Glutamatergic neuron (in vitro differentiated cells): ENCODE results near the gene ZSCAN4. TPM values are rescaled to one million over a fixed set of nuclear protein-coding genes. Genes with fewer than 3 reads are reported as not detected.

Experiments
- DNase-seq: peaks from one replicate; pipeline ENCODE4 v3.0.0; 2022
- H3K27ac Mint-ChIP-seq: one replicate; pipeline ENCODE4 v1.8.0; 2020; ENCODE audit warnings: mild to moderate bottlenecking, mixed read lengths, inconsistent platforms; ENCODE audit not compliant: unreplicated experiment
- H3K27me3 Mint-ChIP-seq: one replicate; pipeline ENCODE4 v1.8.0; 2020; ENCODE audit warnings: mild to moderate bottlenecking, moderate library complexity, mixed read lengths, inconsistent platforms; ENCODE audit not compliant: unreplicated experiment
- H3K36me3 Mint-ChIP-seq: one replicate; pipeline ENCODE4 v1.8.0; 2020; ENCODE audit warnings: mild to moderate bottlenecking, mixed read lengths, inconsistent platforms; ENCODE audit not compliant: unreplicated experiment
- H3K4me1 Mint-ChIP-seq: one replicate; pipeline ENCODE4 v1.8.0; 2020; ENCODE audit warnings: mild to moderate bottlenecking, low read depth, mixed read lengths, inconsistent platforms; ENCODE audit not compliant: unreplicated experiment
- H3K4me3 Mint-ChIP-seq: one replicate; pipeline ENCODE4 v1.8.0; 2020; ENCODE audit warnings: mild to moderate bottlenecking, mixed read lengths, inconsistent platforms; ENCODE audit not compliant: unreplicated experiment
- H3K9me3 Mint-ChIP-seq: one replicate; pipeline ENCODE4 v1.8.0; 2020; ENCODE audit warnings: mild to moderate bottlenecking, moderate library complexity, mixed read lengths, inconsistent platforms; ENCODE audit not compliant: unreplicated experiment
- CTCF ChIP-seq: fragments of 200-600 bp; sonication (generic); IDR thresholded peaks from one replicate; pipeline ENCODE4 v1.5.0; 2021; ENCODE audit not compliant: partially characterized antibody, unreplicated experiment
- total RNA-seq: library from RNA; stranded (reverse); fragmentation: NEBNext Ultra II Directional; extraction: Animal tissue kit (Norgen Biotek cat#: 25700); gene quantifications from one replicate; pipeline ENCODE4 v1.2.1, GENCODE V29; 2021; ENCODE audit not compliant: unreplicated experiment

Gene ZSCAN4
- total RNA-seq, 1 donor from 2014 or later, result 0.69 TPM

GRCh38 chr19:57664269-57665127 lies 4.2 kb upstream of the ZSCAN4 start:
- no peak for TF ChIP-seq CTCF

DNA sequence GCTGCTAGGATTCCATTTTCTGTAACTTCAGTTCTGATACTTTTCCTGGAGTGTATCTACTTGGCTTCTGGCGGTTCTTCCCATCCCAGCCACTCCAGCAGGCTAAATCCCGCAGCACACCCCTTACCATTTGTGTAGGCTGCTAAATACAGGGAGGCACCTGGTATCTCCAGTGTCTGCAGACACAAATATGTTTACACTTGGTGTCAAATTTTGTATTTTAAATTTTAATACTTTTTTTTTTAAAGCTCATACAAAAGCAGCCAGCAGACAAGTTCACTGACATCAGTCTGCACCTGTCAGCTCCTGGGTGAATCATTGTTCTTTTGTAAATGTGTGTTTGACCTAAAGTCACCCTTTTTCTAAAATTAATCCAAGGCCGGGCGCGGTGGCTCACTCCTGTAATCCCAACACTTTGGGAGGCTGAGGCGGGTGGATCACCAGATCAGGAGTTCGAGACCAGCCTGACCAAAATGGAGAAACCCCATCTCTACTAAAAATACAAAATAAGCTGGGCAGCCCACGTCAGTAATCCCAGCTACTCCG lies 3.4 kb upstream of the ZSCAN4 start:
- Mint-ChIP-seq H3K9me3 (no peaks in the 10 kb centered on the region), H3K4me1 (no peaks in the 10 kb centered on the region), H3K36me3 (no peaks in the 10 kb centered on the region), H3K4me3 (peak overlapping the region; percentile 80), H3K27ac (no peak overlapping the region), H3K27me3 (peaks cover 2% of the 10 kb centered on the region)
- no peak for TF ChIP-seq CTCF
- no peak for DNase-seq

More at GRCh38 chr19:57664269-57665127, 4.2 kb upstream of the ZSCAN4 start:
- Mint-ChIP-seq H3K4me3 (peak overlapping the region; percentile 84), H3K27me3 (peaks cover 4% of the 10 kb centered on the region), H3K9me3 (no peaks in the 10 kb centered on the region), H3K4me1 (no peaks in the 10 kb centered on the region), H3K27ac (peak overlapping the region; percentile 70), H3K36me3 (no peaks in the 10 kb centered on the region)
- peak; percentile 80 for DNase-seq

- H3K27me3 Mint-ChIP-seq, result peaks cover 2% of the 10 kb centered on the region
- no peaks in the 10 kb centered on the region for H3K4me1 Mint-ChIP-seq
- DNase-seq, result no peak
- no peaks in the 10 kb centered on the region for H3K9me3 Mint-ChIP-seq
- no peak for TF ChIP-seq CTCF
- no peaks in the 10 kb centered on the region for H3K36me3 Mint-ChIP-seq
- H3K4me3 Mint-ChIP-seq, result no peak overlapping the region
- no peak overlapping the region for H3K27ac Mint-ChIP-seq
Measured at GRCh38 chr19:57667228-57667627, 1.5 kb upstream of the ZSCAN4 start.

GRCh38 chr19:57671124-57671895 lies 2.6 kb downstream of the ZSCAN4 start:
- no peak overlapping the region for H3K27ac Mint-ChIP-seq
- H3K9me3 Mint-ChIP-seq, result no peaks in the 10 kb centered on the region
- no peaks in the 10 kb centered on the region for H3K36me3 Mint-ChIP-seq
- no peak for DNase-seq
- no peaks in the 10 kb centered on the region for H3K27me3 Mint-ChIP-seq
- no peak overlapping the region for H3K4me3 Mint-ChIP-seq
- no peaks in the 10 kb centered on the region for H3K4me1 Mint-ChIP-seq
- TF ChIP-seq CTCF, result no peak
